GM19455 (cell line): Measurements from ENCODE around the gene CA7.

ENCODE experiments used
- ATAC-seq: cut with Tn5 transposase; IDR thresholded peaks from one replicate; pipeline ENCODE4 v1.9.1; 2021; ENCODE audit not compliant: unreplicated experiment

The CA7 gene

DNA sequence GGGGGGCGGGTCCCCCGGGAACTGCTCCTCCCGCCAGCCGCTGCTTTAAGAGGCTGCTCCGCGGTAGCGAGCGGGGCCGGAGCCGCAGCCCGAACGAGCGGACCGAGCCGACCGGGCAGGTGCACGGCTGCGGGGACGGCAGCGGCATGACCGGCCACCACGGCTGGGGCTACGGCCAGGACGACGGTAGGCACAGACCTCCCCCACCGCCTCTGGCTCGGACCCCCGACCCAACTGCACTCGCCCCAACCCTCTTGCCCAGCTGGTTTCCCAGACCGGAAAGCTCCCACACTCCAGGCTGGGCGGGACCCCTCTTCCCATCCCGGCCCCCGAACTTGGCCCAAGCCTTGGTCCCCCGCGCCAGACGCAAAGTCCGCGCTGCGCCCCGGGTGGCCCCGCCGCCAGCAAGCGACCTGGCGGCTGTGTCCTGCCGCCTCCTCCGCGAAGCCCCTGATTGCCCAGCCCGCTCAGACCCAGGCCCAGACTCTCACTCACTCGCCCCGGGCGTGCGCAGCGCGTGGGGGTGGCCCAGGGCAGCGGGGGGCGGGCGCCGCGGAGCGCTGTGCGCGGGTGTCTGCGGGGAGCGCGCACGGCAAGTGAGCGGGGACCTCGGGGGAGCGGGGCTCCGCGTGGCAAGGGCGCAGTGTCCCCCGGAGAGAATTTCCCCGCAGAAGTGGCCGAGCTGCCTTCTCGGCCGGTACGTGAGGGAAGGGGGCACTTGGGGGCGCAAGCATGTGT is at the start of gene CA7:
Gene CA7, plus strand, starts transcription at position 73 of the 738 bp plus-strand sequence. Its CDS starts 74 bp downstream, at position 147.
- ATAC-seq = no peak

DNA sequence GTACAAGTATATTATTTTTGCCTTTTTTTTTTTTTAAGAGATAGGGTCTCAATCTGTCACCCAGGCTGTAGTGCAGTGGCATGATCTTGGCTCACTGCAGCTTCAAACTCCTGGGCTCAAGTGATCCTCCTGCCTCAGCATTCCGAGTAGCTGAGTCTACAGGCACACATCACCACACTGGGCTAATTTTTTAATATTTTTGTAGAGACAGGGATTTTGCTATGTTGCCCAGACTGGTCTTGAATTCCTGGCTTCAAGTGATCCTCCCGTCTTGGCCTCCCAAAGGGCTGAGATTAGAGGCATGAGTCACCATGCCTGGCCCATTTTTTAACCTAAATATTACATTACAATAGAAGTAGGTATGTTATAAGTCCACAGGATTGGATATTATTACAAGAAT is 46.1 kb upstream of the CA7 start:
- ATAC-seq = no peak

DNA sequence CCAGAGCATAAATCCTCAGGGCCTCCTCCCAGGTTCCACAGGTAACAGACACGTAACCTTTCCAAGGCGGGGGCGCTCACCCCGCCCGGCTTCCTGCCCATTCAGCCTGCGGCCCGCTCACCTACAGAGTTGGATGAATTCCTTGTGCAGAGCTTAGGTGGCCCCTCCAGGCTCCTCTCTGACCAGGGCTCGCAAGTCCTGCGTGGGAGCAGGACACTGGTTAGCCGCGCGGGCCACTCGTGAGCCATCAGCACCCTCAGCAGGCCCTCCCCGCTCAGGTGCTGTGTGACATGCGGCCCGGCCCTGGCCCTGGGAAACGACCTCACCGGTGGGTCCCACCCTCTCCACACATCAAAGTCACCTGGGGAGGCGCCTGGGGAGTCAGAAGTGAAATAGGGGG is 43.4 kb upstream of the CA7 start:
- ATAC-seq = no peak

DNA sequence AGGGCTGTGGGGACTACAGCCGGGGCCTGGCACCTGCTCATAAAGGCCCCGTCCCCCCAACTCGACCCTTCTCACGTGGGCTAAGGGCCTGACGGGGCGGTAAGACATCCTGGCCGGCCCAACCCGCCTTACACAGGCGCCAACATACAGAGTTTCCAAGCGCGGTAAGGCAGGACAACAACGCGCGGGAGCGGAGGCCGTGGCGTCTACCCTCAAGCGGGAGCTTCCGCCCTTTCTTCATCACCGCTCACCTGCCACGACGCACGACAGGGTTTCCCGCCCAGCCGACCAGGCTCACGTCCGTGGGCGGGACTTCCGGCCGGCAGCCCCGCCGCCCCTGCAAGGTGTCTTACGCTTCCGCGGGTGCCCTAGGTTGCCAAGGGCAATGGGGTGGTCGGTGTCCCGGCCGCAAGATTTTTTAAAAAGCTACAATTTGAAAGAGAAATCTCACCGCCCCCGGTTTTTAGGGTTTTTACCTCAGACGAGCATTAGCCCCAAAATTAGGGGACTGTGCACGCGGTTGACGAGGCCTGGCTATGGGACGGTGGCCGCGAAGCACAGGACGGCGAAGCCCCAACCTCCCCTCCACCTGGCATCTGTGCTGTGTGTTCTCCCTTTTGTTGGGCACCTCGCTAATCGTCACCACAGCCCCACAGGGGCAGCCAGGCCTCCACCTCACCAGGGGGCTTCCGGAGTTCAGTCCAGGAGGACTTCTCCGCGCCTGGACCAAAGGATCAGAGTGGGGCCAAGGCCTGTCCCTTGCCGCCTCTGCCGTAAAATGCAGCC is 42.7 kb upstream of the CA7 start, which contains the start of gene TERB1:
Gene TERB1, minus strand, starts transcription at position 265 of the 786 bp plus-strand sequence. CDS start 4,786 bp downstream, outside the sequence.
- ATAC-seq = no peak

DNA sequence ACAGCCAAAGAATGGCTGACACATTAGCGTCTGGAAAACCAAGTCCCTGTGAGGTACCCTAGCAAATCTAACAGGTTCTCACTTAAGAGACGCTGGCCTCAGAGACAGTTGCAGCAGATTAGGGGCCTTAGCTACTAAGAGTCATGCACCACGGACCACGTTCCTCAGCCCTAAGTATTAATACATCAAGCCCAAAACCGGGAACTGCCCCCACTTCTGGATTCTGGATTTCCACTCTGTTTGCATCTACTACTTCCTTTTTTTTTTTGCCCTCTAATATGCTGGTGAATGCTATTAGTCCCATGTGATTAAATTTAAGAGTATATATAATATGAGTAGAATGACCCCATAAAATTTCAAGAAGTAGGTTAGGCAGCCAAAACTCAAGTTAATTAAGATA is 42.1 kb upstream of the CA7 start:
- no peak for ATAC-seq

- no peak for ATAC-seq
Measured at GRCh38 chr16:66809765-66810164, 34.4 kb upstream of the CA7 start.

- ATAC-seq = no peak
Measured at GRCh38 chr16:66810391-66810790, 33.8 kb upstream of the CA7 start.

GRCh38 chr16:66811043-66811442 is 33.2 kb upstream of the CA7 start:
- ATAC-seq = no peak

- ATAC-seq = no peak
Measured at GRCh38 chr16:66814734-66815133, 29.5 kb upstream of the CA7 start.

DNA sequence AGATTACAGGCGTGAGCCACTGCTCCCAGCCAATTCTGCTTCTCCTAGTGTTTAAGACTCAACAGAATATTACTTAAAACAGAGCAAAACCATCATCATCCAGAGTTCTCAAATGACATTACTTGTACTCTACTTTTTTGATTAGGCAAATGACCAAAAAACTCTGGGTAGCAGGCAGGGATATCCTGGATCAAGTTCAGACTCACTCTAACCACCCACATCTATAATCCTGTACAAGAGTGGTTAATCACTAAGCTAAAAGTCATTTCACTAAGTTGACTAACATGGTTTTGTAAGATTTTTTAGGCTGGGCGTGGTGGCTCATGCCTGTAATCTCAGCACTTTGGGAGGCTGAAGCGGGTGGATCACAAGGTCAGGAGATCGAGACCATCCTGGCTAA is 20.2 kb upstream of the CA7 start:
- ATAC-seq = no peak

DNA sequence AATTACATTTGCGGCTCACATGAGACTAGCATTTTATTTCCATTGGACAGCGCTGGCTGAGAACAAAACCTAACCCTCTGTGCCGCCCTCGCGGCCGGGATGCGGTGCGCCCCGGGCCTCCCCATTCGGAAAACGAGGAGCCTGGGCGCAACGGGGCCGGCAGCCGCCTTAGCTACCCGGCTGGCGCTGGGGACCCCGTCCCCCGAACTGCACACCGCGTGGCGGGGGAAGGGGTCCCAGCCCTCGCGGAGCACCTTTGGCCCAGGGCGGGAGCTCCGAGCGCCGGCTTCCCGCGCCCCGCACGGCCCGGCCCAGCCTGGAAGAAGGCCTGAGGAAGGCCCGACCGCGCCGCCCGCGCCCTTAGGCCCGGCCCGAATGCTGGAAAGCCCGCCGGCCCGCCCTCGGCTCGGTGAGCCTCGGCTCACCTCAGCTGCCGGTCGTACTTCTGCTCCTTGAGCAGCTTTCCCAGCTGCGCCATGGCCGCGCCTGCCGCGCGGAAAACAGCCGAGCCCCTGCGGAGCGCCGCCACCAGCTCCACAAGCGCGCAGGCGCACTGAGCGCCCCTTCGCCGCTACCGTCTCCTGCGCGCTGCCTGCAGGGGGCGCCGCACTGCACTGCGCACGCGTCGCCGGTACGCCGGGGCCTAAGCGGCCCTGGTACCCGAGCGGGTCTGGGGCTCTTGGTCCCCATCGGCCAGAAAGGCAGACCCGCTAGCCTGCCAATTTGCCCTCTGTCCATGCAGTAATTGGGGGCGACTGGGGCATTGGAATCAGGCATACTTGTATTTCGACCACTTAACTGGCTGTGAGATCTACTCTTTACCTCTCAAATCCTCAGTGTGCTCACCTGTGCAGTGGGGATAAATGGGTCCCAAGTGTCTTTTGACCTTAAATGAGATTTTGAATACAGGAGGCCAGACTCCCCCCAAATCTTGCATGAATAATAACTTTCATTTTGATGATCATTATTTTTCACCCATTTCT is 13.5 kb upstream of the CA7 start, which contains the start of gene NAE1:
Gene NAE1, minus strand, starts transcription at position 555 of the 983 bp plus-strand sequence. Its CDS starts 77 bp downstream, at position 478.
- peak; percentile 93 for ATAC-seq

GRCh38 chr16:66832190-66832589 is 12.0 kb upstream of the CA7 start:
- no peak for ATAC-seq

- no peak for ATAC-seq
Measured at GRCh38 chr16:66832661-66833305, 11.4 kb upstream of the CA7 start.

DNA sequence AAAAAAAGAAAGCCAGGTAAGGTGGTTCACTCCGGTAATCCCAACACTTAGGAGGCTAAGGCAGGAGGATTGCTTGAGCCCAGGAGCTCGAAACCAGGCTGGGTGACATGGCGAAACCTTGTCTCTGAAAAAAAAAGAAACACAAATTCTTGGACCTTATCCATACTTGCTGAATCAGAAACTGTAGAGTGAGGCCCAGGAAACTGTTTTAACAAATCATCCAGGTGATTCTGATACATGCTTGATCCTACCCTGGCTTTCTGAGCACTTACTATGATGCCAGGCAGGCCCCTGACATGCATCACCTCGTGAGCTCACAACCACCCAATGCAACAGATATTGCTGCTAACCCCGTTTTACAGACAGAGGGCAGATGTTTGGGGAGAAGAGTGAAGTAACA is 9.5 kb upstream of the CA7 start:
- no peak for ATAC-seq

DNA sequence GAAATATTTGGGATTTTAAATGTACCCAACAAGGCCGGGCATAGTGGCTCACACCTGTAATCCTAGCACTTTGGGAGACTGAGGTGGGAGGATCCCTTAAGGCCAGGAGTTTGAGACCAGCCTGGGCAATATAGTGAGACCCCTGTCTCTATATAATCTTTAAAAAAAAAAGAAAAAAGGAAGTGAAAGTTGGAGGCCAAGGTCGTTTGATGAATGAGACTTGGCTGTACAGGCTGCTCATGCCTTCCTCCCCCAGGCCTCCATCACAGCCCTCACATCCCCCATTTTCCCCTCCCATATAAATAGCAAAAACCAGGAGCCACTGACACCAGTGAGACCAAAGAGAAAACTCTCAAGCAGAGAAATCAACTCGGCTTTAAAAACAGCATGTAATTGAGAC is 3.3 kb upstream of the CA7 start:
- ATAC-seq = no peak

- ATAC-seq = no peak
Measured at GRCh38 chr16:66841366-66841765, 2.8 kb upstream of the CA7 start.

DNA sequence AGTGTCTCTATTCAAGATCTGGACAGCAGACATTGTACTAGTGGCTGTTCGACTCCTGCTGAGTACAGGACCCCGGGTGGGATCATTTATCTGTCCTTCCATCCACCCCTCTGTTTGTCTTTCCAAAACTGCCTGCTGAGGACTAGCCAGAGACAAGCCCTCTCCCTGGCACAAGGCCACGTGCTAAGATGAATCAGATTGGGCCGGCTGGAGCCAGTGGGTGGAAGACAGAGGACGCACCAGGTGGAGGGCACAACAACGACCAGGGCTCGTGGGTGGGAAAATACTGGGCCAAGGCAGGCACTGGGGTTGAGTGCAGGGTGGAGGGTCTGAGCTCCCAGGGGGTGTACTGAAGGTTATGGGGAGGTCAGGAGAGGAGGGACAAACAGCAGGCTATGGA is 1.4 kb upstream of the CA7 start:
- no peak for ATAC-seq

- no peak for ATAC-seq
Measured at GRCh38 chr16:66843191-66843590, 1.0 kb upstream of the CA7 start.

DNA sequence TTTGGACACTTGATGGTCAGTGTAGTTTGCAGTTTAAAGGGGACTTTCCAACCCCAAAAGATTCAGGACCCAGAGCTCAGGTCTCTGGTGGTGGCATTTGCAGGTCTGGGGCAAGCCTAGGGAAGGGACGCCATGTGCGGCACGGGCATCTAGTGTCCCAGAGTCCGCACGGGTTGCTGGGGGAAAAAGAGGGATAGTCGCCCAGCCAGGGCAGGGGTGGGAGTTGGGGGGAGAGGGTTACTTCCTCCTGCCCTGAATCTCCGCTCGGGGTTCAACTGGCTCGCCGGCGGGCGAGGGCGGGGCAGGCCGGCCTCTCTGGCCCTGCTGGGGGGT is 239 bp upstream of the CA7 start:
- no peak for ATAC-seq

- no peak for ATAC-seq
Measured at GRCh38 chr16:66845080-66845410, 831 bp downstream of the CA7 start.

GRCh38 chr16:66845791-66846221 is 1.6 kb downstream of the CA7 start:
- ATAC-seq = no peak
